ENCODE results near the gene SNTG2. TPM values are rescaled to one million over a fixed set of nuclear protein-coding genes. Genes with fewer than 3 reads are reported as not detected.

SNTG2 gene
- total and polyA plus RNA-seq, 10 donors, result 1.9 to 59.4 (median 18.3) TPM

DNA sequence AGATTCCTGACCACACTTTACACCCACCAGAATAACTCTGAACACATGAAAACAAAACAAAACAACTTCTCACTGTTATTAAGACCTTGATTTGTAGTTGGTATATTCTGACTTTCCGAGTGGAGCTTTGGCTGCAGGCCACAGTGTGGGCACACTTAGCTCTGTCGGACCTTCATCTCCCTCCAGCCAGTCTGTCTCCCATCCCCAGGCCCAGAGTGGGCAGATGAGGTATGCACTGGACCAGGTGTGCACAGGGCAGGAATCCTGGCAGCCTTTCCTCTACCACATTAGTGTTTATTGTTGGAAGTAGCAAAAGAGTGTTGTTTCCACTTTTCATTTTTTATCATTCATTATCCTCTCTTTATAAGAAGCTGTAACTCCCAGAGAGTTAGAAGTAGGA is 243.2 kb downstream of the SNTG2 start:
- no peaks in the 10 kb centered on the region for H3K4me1 ChIP-seq
- 78 to 91% (median 79%) methylated on average over 2 of the region's 2 CpGs for WGBS, 5 donors
- no peak for DNase-seq

DNA sequence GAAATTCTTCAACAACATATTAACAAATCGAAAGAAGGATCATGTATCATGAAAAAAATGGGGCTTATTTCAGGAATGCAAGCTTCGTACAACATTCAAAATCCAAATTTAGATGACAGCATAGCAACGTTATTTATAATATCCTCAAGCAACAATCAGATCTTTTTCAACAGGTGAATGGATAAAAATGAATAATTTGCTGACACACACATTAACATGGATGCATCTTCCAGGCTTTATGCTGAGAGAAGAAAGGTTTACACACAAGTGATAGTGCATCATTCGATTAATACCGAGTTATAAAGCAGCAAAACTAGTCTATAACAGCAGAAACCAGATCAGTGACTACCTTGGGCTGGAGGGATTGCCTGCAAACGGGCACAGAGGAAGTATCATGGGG is 253.1 kb downstream of the SNTG2 start:
- intact Hi-C loops (cut with DNase I; ENCODE audit: low total_unique reads), result no loop called here
- Histone ChIP-seq H3K27ac (no peak overlapping the region), H3K4me3 (no peak overlapping the region), H3K4me1 (no peaks in the 10 kb centered on the region), H3K36me3 (no peaks in the 10 kb centered on the region), H3K27me3 (replicated peaks in 1 of 7) (no peaks in the 10 kb centered on the region), H3K9me3 (peaks cover 0 to 25% (median 21%) of the 10 kb centered on the region in 8 donors)
- no peak for DNase-seq
- TF ChIP-seq POLR2AphosphoS5 (IDR thresholded peaks at IDR 0.05) (no peak), POLR2A (IDR thresholded peaks at IDR 0.05) (no peak)
- TF ChIP-seq, protein P1, sequence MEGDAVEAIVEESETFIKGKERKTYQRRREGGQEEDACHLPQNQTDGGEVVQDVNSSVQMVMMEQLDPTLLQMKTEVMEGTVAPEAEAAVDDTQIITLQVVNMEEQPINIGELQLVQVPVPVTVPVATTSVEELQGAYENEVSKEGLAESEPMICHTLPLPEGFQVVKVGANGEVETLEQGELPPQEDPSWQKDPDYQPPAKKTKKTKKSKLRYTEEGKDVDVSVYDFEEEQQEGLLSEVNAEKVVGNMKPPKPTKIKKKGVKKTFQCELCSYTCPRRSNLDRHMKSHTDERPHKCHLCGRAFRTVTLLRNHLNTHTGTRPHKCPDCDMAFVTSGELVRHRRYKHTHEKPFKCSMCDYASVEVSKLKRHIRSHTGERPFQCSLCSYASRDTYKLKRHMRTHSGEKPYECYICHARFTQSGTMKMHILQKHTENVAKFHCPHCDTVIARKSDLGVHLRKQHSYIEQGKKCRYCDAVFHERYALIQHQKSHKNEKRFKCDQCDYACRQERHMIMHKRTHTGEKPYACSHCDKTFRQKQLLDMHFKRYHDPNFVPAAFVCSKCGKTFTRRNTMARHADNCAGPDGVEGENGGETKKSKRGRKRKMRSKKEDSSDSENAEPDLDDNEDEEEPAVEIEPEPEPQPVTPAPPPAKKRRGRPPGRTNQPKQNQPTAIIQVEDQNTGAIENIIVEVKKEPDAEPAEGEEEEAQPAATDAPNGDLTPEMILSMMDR (IDR thresholded peaks at IDR 0.05 in 8 of 11, conservative IDR thresholded peaks at IDR 0.05 in 3 of 11), result no peak
- 75 to 86% (median 84%) methylated on average over 6 of the region's 6 CpGs for WGBS, 5 donors

More for the DNA sequence above, 243.2 kb downstream of the SNTG2 start:
- intact Hi-C loops (cut with DNase I; ENCODE audit: low total_unique reads), result no loop called here
- Histone ChIP-seq H3K27me3 (replicated peaks in 1 of 7) (no peaks in the 10 kb centered on the region), H3K9me3 (peaks cover 8 to 35% (median 26%) of the 10 kb centered on the region in 8 donors), H3K4me3 (no peak overlapping the region), H3K27ac (no peak overlapping the region), H3K36me3 (no peaks in the 10 kb centered on the region)
- TF ChIP-seq POLR2AphosphoS5 (IDR thresholded peaks at IDR 0.05) (no peak), POLR2A (IDR thresholded peaks at IDR 0.05) (no peak)
- TF ChIP-seq, protein P1 (IDR thresholded peaks at IDR 0.05 in 8 of 11, conservative IDR thresholded peaks at IDR 0.05 in 3 of 11), result no peak

DNA sequence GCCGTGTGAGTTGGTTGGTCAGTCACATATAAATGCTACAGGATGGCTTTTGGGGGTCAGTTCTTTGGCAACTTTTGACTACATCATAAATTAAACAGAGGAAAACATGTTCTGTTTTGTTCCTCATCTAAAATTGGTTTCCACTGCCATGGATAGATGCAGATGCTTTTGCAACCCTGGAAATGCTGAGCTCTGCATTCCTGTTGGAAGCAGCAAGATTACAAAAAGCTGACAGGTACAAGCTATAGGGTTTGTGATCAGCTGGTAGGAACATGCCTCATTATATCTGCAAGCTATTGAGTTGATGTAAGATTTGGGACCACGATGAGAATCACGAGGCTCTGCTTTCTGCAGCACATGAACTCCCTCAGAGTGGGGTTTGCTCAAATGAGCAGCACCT is 255.2 kb downstream of the SNTG2 start:
- Histone ChIP-seq H3K27ac (no peak overlapping the region), H3K4me3 (no peak overlapping the region), H3K4me1 (no peaks in the 10 kb centered on the region), H3K36me3 (no peaks in the 10 kb centered on the region), H3K9me3 (peaks cover 0 to 22% (median 16%) of the 10 kb centered on the region in 8 donors), H3K27me3 (replicated peaks in 1 of 7) (no peaks in the 10 kb centered on the region)
- intact Hi-C loops (cut with DNase I; ENCODE audit: low total_unique reads), result no loop called here
- TF ChIP-seq, protein P1 (IDR thresholded peaks at IDR 0.05 in 8 of 11, conservative IDR thresholded peaks at IDR 0.05 in 3 of 11), result no peak
- no peak for TF ChIP-seq POLR2A (IDR thresholded peaks at IDR 0.05)
- TF ChIP-seq POLR2AphosphoS5 (IDR thresholded peaks at IDR 0.05), result no peak
- no peak for DNase-seq
- WGBS, 5 donors, result 78 to 95% (median 81%) methylated on average over 3 of the region's 3 CpGs

DNA sequence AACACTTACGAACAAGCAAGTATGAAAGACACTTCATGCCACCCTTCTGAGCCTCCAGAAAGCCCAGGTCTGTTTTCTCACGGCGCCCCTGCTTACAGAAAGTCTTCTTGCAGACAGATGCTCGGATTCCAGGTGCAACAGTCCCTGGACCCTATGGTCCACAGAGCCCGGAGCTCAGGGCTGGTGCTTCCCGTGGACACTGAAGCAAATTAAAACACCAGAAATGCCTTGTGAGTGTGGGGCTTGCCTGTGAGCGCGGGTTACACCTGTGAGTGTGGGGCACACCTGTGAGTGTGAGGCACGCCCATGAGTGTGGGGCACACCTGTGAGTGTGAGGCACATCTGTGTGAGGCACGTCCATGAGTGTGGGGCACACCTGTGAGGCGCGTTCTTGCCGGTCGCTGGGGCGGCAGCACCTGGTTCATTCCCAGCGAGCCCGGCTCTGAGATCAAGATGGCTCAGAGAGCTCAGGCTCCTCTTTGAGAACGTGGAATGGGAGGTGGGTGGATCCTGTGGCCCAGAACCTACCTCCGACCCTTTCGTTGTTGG is 257.4 kb downstream of the SNTG2 start:
- H3K27me3 ChIP-seq (replicated peaks in 1 of 7), result no peaks in the 10 kb centered on the region
- TF ChIP-seq, protein P1 (IDR thresholded peaks at IDR 0.05 in 8 of 11, conservative IDR thresholded peaks at IDR 0.05 in 3 of 11), result no peak
- TF ChIP-seq POLR2AphosphoS5 (IDR thresholded peaks at IDR 0.05) (no peak), POLR2A (IDR thresholded peaks at IDR 0.05) (no peak)
- H3K36me3 ChIP-seq, result no peaks in the 10 kb centered on the region
- H3K4me3 ChIP-seq, result no peak overlapping the region
- WGBS, 5 donors, result 79 to 89% (median 87%) methylated on average over 10 to 20 of the region's 20 CpGs
- no peak overlapping the region for H3K27ac ChIP-seq
- intact Hi-C loops (cut with DNase I; ENCODE audit: low total_unique reads), result no loop called here
- peaks cover 0 to 23% (median 6%) of the 10 kb centered on the region in 8 donors for H3K9me3 ChIP-seq
- DNase-seq, result no peak
- H3K4me1 ChIP-seq, result no peaks in the 10 kb centered on the region

Data from spleen (tissue), 11 donors.